Measurements from ENCODE around the gene SLC2A14.
"Not testable (repeated sequence)": the region's sequence is repeated elsewhere in the genome, so short reads cannot be mapped to it uniquely, and the experiment has no call there.

GRCh38 chr12:7906303-7906702 is 33.6 kb upstream of the SLC2A14 start:
- not testable (repeated sequence) for TF ChIP-seq CTCF (IDR thresholded peaks at IDR 0.05; ENCODE audit: low read depth, low read length, poor library complexity, severe bottlenecking); EZH2phosphoT487 (IDR thresholded peaks at IDR 0.05; ENCODE audit: borderline replicate concordance, low read length)

Measured in DOHH2 (cell line).